Measurements from ENCODE around the gene GPR15.

GPR15 gene

DNA sequence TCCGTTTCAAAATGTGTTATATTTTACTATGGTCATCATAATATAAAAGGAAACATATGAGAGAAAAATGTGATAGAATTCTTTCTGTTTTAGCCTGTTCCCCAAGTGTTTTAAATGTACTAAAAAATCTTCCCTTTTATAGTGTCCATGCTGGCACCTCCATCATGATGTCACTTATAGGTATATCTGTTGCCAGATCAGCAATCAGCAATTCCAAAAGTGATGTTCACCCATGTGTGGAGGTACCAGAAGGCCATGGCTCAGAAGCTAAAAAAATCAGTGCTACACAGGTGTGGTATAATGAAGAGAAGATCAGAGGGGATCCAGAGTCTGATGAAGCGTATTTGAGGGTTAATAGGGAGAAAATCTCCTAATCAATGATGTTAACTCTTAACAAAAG is 1.1 kb upstream of the GPR15 start:
- DNase-seq (ENCODE audit: low read depth in 2 of 2) = no peak

GRCh38 chr3:98532275-98532637 is 478 bp downstream of the GPR15 start:
- no peak for DNase-seq (ENCODE audit: low read depth in 2 of 2)

DNA sequence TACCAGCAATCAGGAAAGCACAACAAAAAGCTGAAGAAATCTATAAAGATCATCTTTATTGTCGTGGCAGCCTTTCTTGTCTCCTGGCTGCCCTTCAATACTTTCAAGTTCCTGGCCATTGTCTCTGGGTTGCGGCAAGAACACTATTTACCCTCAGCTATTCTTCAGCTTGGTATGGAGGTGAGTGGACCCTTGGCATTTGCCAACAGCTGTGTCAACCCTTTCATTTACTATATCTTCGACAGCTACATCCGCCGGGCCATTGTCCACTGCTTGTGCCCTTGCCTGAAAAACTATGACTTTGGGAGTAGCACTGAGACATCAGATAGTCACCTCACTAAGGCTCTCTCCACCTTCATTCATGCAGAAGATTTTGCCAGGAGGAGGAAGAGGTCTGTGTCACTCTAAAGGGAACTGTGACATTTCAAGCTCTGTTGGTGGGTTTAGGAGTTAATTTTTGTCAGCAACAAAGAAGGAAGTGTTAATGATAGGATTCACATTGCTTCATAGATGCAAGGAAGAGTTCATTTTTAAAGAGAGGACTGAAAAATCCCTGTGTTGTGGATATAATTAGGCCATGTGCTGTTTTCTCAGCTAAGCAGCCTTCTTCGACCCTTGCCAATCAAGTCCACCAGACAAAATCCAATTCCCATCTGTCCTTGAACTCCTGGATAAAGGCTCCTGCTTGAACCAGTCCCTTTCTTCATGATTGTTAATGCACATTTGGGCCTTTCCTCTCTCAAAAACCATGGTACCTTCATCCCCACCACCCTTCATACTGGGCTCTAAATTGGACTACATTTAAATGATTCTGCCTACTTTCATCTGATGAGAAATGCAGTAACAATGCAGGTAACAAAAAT is 1.2 kb downstream of the GPR15 start:
- DNase-seq (ENCODE audit: low read depth in 2 of 2) = no peak

- DNase-seq (ENCODE audit: low read depth in 2 of 2) = no peak
These were observed 2.4 kb downstream of the GPR15 start for GRCh38 chr3:98534168-98534567.

GRCh38 chr3:98534734-98535133 is 3.0 kb downstream of the GPR15 start:
- DNase-seq (ENCODE audit: low read depth in 2 of 2) = no peak

- DNase-seq (ENCODE audit: low read depth in 2 of 2) = no peak
These were observed 4.8 kb downstream of the GPR15 start for GRCh38 chr3:98536456-98537017.

GRCh38 chr3:98540346-98540745 is 8.6 kb downstream of the GPR15 start:
- DNase-seq (ENCODE audit: low read depth in 2 of 2) = no peak

- no peak for DNase-seq (ENCODE audit: low read depth in 2 of 2)
These were observed 9.9 kb downstream of the GPR15 start for GRCh38 chr3:98541695-98542094.

DNA sequence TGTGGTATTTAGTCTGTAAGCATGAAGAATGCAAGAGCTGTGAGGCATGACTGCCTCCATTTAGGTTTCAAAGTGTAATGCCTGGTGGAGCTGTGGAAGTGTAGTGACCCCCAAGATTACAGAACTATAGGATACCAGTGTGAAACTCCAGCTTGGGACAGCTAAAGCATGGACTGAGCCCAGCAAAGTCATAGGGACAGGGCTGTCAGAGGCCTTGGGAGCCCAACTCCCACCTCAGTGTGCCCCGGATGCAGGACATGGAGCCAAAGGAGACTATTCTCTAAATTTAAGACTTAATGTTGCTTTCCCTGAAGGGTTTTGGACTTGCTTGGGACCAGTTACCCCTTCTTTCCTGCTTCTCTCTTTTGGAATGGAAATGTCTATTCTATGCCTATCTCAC is 10.8 kb downstream of the GPR15 start:
- DNase-seq (ENCODE audit: low read depth in 2 of 2) = no peak

DNA sequence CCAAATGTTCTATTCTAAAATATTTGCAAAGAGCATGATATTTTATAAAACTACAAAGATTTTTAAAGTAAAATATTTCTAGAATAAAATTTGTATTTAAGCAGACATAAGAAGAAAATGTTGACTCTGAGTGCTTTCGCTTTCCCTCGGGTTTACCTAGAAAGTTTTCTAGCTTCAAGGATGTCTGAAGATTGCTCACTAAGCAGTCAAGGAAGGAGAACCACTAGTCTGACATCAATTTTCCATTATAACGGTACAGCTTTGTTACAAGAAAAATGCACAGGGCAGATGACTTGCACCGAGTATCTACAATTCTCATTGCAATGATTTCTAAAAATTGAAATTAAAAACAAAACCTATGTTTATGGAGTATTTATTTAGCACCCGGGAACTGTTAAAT is 14.2 kb downstream of the GPR15 start:
- no peak for DNase-seq (ENCODE audit: low read depth in 2 of 2)

GRCh38 chr3:98548544-98548943 is 16.8 kb downstream of the GPR15 start:
- no peak for DNase-seq (ENCODE audit: low read depth in 2 of 2)

DNA sequence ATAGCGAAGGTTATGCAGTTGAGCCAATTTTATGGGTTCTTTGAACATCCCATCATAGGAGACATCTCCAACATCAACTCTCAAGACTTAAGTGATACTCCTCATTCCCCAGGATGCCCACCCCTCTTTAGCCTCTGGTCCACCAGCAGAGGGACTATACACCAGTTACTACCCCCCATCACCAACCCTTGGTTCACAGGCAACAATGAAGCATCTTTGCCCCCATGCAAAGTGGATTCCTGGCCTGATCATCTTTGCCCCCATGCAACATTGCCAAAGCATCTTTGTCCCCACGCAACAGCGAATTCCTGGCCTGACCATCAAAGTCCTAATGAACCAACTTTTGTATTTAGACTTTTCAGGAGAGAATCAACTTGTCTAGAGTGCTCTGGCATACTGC is 19.1 kb downstream of the GPR15 start:
- DNase-seq (ENCODE audit: low read depth in 2 of 2) = no peak

- no peak for DNase-seq (ENCODE audit: low read depth in 2 of 2)
These were observed 19.5 kb downstream of the GPR15 start for GRCh38 chr3:98551236-98551635.

- DNase-seq (ENCODE audit: low read depth in 2 of 2) = no peak
These were observed 20.0 kb downstream of the GPR15 start for GRCh38 chr3:98551754-98552153.

DNA sequence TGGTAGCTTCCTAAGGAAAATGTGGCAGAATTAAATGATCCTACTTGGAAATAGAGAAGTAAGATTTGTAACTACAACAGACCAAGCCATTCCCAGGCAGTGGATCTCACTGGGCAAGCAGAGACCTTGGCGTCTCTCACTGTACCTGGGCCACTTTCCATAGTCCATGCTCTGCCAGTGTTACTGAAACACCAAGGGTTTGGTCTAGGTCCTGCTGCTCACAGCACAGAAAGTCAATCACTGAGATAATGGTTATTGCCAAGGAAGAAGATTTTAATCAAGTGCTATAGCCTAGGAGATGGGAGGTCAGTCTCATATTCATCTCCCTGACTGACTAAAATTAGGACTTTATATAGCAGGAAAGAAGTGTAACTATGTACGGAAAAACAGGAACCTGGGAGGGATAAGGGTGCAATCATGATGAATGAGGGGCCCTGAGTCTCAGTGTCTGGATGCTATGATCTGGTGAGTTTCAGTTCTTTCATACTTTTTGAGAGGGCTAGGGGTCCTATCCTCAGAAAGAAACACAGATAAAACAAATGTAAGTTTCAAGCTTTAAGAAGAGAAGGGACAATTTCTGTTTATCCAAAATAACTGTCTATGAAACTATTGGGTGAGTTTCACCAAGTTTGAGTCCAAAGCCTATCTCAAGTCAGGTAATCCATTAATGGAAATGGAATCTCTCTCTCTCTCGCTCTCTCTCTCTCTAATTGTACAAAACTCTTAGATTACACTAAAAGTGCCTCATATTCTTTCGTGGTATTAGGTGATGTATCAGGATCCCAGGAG is 20.6 kb downstream of the GPR15 start:
- no peak for DNase-seq (ENCODE audit: low read depth in 2 of 2)

GRCh38 chr3:98553021-98553563 is 21.3 kb downstream of the GPR15 start:
- no peak for DNase-seq (ENCODE audit: low read depth in 2 of 2)

DNA sequence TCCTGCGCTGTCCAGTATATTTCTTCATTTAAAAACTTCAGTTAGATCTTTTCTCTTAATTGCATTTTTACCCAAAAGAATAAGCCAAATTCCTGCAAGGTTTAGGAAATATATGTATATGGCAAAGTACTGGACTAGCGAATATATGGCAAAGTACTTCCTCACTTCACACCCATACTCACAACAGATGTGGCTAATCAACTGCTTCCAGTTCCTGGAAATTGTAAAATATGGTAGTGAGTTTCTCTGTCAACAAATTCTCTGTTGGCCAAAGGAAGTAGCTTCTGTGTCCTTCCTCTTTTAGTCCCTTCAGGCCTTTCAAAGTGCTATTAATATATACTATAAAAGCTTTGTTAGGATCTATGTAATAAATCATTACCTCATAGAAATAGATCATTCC is 22.0 kb downstream of the GPR15 start:
- no peak for DNase-seq (ENCODE audit: low read depth in 2 of 2)

DNA sequence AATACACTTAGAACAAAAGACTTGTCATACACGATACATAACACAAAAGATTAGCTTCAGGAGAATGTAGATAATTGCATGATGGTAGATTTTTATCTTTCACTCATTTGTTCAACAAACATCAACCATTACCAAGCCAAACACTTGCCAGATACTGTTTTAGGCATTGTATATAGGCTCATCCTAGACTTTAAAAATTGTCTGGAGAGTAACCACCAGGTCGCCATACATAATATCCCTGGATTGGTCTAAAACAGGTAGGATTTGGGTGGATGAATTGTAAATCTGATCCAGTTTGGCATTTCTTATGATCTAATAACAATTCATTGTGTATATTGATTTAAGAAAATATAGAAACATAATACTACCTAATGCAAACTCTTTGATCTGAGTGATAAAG is 22.8 kb downstream of the GPR15 start:
- no peak for DNase-seq (ENCODE audit: low read depth in 2 of 2)

GRCh38 chr3:98555025-98555379 is 23.2 kb downstream of the GPR15 start:
- DNase-seq (ENCODE audit: low read depth in 2 of 2) = no peak

DNA sequence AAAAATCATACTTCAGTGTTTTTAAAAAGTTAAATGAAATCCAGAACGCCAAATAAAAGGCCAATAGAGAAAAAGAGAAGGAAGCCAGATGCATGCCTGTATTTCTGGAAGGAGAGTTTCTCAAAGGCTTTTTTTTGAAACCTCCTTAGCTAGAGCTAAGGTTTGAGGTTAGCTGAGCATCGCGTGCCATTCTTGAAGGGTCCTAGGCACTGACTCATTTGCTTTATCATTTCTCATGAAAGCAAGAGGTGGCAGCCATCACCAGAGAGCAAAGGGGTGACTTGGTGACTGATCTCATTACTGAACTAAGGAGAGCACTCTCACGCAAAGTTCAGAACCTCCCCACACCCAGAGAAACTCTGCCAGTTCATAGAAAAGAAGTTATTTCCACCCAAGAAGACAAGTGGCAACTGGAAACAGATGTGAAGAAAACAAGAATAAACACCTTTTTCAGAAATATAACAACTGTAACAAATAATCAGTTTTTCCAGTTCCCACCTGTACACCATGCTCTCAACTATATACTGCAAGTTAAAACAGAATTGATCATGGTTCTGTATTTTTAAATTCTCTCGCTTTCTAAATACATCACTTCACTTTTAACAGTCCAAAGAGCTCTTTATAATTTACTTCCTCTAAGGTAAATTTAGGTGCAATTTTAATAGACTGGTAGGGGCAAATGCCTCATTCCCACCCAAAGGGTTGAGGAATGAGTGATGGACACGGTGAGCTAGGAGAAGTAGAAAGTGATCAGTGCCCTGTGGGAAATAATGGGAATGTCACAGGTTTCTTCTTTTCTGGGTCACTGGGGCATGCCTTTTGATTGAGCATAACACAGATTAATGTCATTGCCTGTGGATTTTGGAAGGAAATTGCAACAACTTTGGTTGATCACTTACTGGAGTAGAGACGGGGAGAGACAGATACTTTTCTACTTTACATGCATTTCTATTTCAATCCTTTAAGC is 24.7 kb downstream of the GPR15 start:
- DNase-seq (ENCODE audit: low read depth in 2 of 2) = peak; percentile 53 to 56

- DNase-seq (ENCODE audit: low read depth in 2 of 2) = peak in 1 of 2 donors; percentile 43
These were observed 25.7 kb downstream of the GPR15 start for GRCh38 chr3:98557324-98558010.
